Stimulated activated naive B cell treated with anti-CD40 and anti-IgM and Interleukin-4, amounts not matched to agents 10 μg/mL and 1 μg/mL and 100 μg/mL, for 72 hours (primary cell): ENCODE data around the gene UBE2M.
"Not testable (repeated sequence)": the region's sequence is repeated elsewhere in the genome, so short reads cannot be mapped to it uniquely, and the experiment has no call there.

Experiments used
- ATAC-seq, 2 donors: fragments of 150-1000 bp; cut with Tn5 transposase; replicated peaks; 2 replicates each; pipeline ENCODE4 v1.10.0; 2021; ENCODE audit warnings: moderate library complexity in 1 of 2
- DNase-seq: peaks from one replicate; pipeline ENCODE4 v3.0.0; 2021
- H3K27ac Mint-ChIP-seq: one replicate; pipeline ENCODE4 v1.8.0; 2022; ENCODE audit warnings: mild to moderate bottlenecking, mixed read lengths
- H3K27me3 Mint-ChIP-seq, 2 donors: one replicate each; pipeline ENCODE4 v1.8.0; 2022; ENCODE audit warnings: mixed read lengths in 2 of 2
- H3K36me3 Mint-ChIP-seq, 2 donors: one replicate each; pipeline ENCODE4 v1.8.0; 2022; ENCODE audit warnings: mixed read lengths in 2 of 2, mild to moderate bottlenecking in 1 of 2
- H3K4me1 Mint-ChIP-seq, 2 donors: one replicate each; pipeline ENCODE4 v1.8.0; 2022; ENCODE audit warnings: mixed read lengths in 2 of 2, mild to moderate bottlenecking in 1 of 2
- H3K4me3 Mint-ChIP-seq, 2 donors: one replicate each; pipeline ENCODE4 v1.8.0; 2022; ENCODE audit warnings: mild to moderate bottlenecking in 2 of 2, mixed read lengths in 2 of 2, moderate library complexity in 1 of 2
- H3K9me3 Mint-ChIP-seq, 2 donors: one replicate each; pipeline ENCODE4 v1.8.0; 2022; ENCODE audit warnings: mixed read lengths in 2 of 2, mild to moderate bottlenecking in 1 of 2

Gene UBE2M

DNA sequence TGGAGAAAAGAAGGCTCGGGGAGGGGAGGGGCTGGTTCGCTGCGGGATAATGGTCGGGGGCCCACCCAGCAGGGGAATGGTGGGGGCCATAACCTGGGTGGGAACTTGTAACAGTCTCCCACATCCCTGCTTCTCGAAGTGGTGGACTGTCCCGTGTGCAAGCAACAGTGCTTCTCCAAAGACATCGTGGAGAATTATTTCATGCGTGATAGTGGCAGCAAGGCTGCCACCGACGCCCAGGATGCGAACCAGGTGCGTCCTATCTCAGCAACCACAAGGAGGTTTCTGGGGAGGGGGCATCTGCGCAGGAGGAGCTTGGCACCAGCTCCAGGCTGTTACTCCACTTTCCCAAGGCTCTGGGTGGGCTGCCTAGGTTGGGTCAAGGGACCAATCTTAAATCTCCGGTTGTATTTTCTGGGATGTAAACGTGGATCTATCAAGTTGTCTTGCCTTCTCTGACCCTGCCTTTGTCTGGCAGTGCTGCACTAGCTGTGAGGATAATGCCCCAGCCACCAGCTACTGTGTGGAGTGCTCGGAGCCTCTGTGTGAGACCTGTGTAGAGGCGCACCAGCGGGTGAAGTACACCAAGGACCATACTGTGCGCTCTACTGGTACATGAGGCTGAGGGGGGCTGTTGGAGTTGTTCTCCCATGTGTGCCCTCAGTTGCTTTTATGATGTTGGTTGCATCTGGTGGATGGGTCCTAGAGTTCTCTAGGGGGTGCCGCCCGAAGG, 13.0 kb downstream of the UBE2M start:
- DNase-seq (no peak), ATAC-seq (no peak)
- H3K27me3 Mint-ChIP-seq: peaks cover 6 to 12% of the 10 kb centered on the region in 2 donors
- H3K4me3 Mint-ChIP-seq: peak overlapping the region; percentile 91
- peaks cover 39 to 46% of the 10 kb centered on the region in 2 donors for H3K36me3 Mint-ChIP-seq
- peaks cover 34 to 50% of the 10 kb centered on the region in 2 donors for H3K4me1 Mint-ChIP-seq
- H3K27ac Mint-ChIP-seq: peak overlapping the region; percentile 87
- no peaks in the 10 kb centered on the region for H3K9me3 Mint-ChIP-seq

DNA sequence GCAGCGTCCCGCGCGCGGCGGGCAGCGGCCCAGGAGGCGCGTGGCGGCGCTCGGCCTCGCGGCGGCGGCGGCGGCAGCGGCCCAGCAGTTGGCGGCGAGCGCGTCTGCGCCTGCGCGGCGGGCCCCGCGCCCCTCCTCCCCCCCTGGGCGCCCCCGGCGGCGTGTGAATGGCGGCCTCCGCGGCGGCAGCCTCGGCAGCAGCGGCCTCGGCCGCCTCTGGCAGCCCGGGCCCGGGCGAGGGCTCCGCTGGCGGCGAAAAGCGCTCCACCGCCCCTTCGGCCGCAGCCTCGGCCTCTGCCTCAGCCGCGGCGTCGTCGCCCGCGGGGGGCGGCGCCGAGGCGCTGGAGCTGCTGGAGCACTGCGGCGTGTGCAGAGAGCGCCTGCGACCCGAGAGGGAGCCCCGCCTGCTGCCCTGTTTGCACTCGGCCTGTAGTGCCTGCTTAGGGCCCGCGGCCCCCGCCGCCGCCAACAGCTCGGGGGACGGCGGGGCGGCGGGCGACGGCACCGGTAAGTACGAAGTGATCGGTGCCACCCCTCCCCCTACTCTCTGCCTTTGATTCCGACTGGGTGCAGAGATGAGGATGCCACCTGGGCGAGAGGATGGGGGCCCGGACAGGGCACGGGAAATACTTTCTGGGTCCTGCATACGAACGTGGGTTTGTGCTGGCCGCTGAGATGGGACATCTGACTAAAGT, 13.7 kb downstream of the UBE2M start:
- peak overlapping the region; percentile 91 for H3K4me3 Mint-ChIP-seq
- H3K27me3 Mint-ChIP-seq: peaks cover 9 to 14% of the 10 kb centered on the region in 2 donors
- H3K27ac Mint-ChIP-seq: peak overlapping the region; percentile 94
- peaks cover 35 to 41% of the 10 kb centered on the region in 2 donors for H3K36me3 Mint-ChIP-seq
- ATAC-seq: peak; percentile 52 to 62
- no peaks in the 10 kb centered on the region for H3K9me3 Mint-ChIP-seq
- no peak for DNase-seq
- H3K4me1 Mint-ChIP-seq: peaks cover 31 to 44% of the 10 kb centered on the region in 2 donors

DNA sequence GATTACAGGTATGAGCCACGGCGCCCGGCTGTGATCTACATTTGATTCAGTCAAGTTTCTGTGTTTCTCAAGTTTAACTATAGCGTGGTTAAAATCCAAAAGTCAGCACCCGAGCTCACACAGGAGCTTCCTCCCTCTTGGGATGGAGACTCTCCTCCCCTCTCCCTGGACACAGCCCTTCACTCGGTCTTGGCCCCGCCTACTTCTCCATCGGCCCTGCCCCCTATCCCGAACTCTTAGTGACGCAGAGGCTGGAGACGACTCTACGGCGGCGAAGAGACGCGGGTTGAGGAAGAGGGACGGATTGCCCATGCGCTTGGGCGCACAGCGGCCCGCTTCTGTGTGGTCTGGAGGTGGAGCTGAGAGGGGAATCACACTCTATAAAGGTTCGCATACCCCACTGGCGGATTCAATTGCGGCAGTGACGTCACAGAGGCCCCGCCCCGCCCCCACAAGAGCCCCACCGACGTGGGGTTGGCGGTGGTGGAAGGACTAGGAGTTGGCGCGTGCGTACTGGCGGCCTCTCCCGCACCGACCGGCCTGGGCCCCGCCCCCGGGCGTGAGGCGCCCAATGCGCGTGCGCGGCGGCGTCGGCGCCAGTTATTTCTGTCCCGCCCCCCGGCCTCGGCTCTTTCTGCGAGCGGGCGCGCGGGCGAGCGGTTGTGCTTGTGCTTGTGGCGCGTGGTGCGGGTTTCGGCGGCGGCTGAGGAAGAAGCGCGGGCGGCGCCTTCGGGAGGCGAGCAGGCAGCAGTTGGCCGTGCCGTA, 14.4 kb downstream of the UBE2M start, which contains the start of gene TRIM28:
Gene TRIM28 (plus strand): TSS at position 239 of the 765 bp plus-strand sequence. CDS start 694 bp downstream, outside the sequence.
- Mint-ChIP-seq H3K27ac (peak within 1 kb of the TSS; percentile 94), H3K9me3 (no peaks in the 10 kb centered on the region), H3K36me3 (peaks cover 35 to 36% of the 10 kb centered on the region in 2 donors), H3K27me3 (peaks cover 16 to 22% of the 10 kb centered on the region in 2 donors), H3K4me3 (peak within 1 kb of the TSS; percentile 91), H3K4me1 (peaks cover 31 to 45% of the 10 kb centered on the region in 2 donors)
- ATAC-seq (peak; percentile 96 to 97), DNase-seq (peak; percentile 100)

DNA sequence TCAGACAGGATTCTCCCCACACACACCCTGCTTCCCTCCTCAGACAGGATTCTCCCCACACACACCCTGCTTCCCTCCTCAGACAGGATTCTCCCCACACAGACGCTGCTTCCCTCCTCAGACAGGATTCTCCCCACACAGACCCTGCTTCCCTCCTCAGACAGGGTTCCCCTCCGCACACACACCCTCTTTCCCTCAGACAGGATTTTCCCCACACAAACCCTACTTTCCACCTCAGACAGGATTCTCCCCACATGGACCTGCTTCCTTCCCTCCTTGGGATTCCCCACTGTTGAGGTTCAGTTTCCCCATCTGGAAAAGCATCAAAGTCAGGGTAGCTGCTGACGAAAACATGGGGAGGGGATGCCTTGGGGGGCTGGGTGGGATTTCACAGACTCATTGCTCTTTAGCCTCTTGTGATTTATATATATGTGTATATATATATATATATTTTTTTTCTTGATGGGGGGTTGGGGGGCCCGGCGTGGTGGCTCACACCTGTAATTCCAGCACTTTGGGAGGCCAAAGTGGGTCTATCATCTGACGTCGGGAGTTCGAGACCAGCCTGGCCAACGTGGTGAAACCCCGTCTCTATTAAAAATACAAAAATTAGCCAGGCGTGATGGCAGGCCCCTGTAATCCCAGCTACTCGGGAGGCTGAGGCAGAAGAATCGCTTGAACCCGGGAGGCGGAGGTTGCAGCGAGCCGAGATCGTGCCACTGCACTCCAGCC, 15.6 kb downstream of the UBE2M start:
- not testable (repeated sequence) for H3K27ac Mint-ChIP-seq, ATAC-seq, H3K9me3 Mint-ChIP-seq

DNA sequence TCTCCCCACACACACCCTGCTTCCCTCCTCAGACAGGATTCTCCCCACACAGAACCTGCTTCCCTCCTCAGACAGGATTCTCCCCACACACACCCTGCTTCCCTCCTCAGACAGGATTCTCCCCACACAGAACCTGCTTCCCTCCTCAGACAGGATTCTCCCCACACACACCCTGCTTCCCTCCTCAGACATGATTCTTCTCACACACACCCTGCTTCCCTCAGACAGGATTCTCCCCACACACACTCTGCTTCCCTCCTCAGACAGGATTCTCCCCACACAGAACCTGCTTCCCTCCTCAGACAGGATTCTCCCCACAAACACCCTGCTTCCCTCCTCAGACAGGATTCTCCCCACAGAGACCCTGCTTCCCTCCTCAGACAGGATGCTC, 19.2 kb downstream of the UBE2M start:
- Mint-ChIP-seq H3K4me1 (peaks cover 17 to 27% of the 10 kb centered on the region in 2 donors), H3K27me3 (peaks cover 35 to 39% of the 10 kb centered on the region in 2 donors), H3K4me3 (peak overlapping the region; percentile 36 to 82)
- not testable (repeated sequence) for H3K9me3 Mint-ChIP-seq, ATAC-seq, DNase-seq, H3K36me3 Mint-ChIP-seq, H3K27ac Mint-ChIP-seq

More for the DNA sequence above, 15.6 kb downstream of the UBE2M start:
- Mint-ChIP-seq H3K27me3 (peaks cover 22 to 26% of the 10 kb centered on the region in 2 donors), H3K36me3 (peaks cover 29 to 31% of the 10 kb centered on the region in 2 donors), H3K4me3 (peak overlapping the region; percentile 1 to 25), H3K4me1 (peaks cover 32 to 50% of the 10 kb centered on the region in 2 donors)
- DNase-seq: not testable (repeated sequence)

DNA sequence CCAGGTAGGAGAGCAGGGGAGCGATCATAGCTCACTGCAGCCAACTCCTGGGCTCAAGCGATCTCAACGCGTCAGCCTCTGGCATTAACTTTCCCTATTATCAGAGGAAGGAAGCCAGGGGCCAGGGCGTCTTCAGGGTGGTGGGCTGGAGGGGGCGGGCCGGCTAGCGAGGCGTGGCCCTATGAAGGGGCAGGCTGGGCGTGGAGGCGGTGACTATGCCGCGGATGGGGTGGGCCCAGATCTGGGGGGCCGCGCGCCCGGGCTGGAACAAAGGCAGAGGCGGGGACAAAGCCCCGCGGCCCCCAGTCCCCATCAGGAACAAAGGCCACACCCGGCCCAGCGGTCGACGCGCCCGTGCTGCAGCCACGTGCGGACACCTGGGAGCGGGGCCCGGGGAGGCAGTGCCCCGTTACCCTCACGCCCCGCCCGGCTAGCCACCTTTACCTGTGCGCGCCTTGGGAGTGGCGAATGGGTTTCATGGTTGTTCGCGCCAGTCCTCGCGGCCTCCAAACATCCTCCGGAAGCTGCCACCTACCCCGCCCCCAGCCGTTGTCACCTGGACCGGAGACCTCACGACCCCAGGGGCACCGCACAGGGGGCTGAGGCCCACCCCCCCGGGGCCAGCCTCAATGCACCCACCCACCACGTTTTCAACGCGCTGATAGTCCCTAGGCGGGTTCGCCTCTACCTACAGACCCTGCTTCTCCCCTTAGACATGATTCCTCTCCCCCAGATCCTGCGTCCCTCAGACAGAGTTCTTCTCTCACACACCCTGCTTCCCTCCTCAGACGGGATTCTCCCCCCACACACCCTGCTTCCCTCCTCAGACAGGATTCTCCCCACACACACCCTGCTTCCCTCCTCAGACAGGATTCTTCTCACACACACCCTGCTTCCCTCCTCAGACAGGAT, 19.9 kb downstream of the UBE2M start:
- ATAC-seq (peak; percentile 65 to 70), DNase-seq (no peak)
- peak overlapping the region; percentile 79 to 82 for H3K4me3 Mint-ChIP-seq
- no peaks in the 10 kb centered on the region for H3K36me3 Mint-ChIP-seq
- H3K27ac Mint-ChIP-seq: peak overlapping the region; percentile 47
- no peaks in the 10 kb centered on the region for H3K9me3 Mint-ChIP-seq
- peaks cover 35 to 39% of the 10 kb centered on the region in 2 donors for H3K27me3 Mint-ChIP-seq
- peaks cover 12 to 21% of the 10 kb centered on the region in 2 donors for H3K4me1 Mint-ChIP-seq

DNA sequence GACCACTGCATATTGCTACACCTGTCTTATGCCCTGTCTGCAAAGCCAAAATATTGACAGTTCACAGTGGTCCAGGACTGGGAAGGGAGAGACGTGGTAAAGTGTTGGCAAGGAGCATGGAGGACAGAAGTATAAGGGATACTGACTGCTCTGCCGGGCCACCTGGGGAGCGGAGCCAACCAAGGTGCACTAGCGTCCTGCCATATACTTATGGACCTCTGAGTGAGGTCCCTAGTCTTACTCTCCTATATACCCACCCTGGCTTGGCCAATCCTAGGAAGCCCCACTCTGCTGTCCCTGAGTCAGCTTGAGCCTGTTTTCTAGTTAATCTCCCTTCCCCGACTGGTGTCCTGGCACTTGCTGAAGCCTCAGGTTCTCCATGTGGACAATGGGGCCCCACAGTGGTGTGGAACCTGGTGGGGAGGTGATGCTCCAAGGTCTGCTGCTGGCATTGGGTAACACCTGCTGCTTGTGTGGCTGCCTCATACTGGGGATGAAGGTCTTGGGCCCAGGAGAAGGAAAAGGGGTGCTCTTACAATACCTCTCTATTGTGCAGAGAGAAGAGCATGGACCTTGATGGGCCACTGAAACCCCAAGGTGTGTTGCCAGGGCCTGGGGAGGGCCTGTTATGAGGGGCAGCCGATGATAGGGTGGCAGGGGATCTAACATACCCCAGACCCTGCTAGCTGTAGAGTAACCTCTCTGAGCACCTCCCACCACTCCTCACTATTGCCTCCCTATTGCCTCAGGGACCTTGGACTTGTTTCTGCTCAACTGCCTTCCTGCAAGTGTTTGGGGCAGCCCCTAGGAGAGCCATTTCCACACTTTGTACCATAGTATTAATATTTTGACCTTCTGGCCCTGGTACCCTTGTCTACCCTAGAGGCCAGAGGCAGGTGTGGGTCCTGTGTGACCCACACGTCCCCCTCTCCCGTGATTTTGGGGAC, 21.3 kb downstream of the UBE2M start:
- H3K36me3 Mint-ChIP-seq: no peaks in the 10 kb centered on the region
- no peak for ATAC-seq
- no peak for DNase-seq
- peak overlapping the region in 1 of 2 donors; percentile 82 for H3K4me3 Mint-ChIP-seq
- no peaks in the 10 kb centered on the region for H3K9me3 Mint-ChIP-seq
- no peak overlapping the region for H3K27ac Mint-ChIP-seq
- H3K27me3 Mint-ChIP-seq: peaks cover 28 to 32% of the 10 kb centered on the region in 2 donors
- H3K4me1 Mint-ChIP-seq: peaks cover 8 to 17% of the 10 kb centered on the region in 2 donors

DNA sequence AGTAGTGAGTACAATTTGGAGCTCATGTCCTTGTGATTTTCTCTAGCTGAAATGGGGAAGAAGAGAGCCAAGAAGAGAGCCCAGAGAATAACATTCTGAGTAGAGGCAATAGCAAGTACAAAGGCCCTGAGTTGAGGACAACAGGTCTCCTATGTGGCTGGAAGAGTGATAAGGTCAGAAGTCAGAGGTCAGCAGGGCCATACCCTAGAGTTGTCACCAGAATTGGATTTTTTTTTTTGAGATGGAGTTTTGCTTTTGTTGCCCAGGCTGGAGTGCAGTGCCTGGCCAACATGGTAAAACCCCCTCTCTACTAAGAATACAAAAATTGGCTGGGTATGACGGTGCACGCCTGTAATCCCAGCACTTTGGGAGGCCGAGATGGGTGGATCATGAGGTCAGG, 22.6 kb downstream of the UBE2M start:
- Mint-ChIP-seq H3K27me3 (peaks cover 27 to 28% of the 10 kb centered on the region in 2 donors), H3K27ac (no peak overlapping the region), H3K36me3 (no peaks in the 10 kb centered on the region), H3K9me3 (no peaks in the 10 kb centered on the region), H3K4me3 (no peak overlapping the region), H3K4me1 (peaks cover 13 to 29% of the 10 kb centered on the region in 2 donors)
- no peak for DNase-seq
- ATAC-seq: no peak

DNA sequence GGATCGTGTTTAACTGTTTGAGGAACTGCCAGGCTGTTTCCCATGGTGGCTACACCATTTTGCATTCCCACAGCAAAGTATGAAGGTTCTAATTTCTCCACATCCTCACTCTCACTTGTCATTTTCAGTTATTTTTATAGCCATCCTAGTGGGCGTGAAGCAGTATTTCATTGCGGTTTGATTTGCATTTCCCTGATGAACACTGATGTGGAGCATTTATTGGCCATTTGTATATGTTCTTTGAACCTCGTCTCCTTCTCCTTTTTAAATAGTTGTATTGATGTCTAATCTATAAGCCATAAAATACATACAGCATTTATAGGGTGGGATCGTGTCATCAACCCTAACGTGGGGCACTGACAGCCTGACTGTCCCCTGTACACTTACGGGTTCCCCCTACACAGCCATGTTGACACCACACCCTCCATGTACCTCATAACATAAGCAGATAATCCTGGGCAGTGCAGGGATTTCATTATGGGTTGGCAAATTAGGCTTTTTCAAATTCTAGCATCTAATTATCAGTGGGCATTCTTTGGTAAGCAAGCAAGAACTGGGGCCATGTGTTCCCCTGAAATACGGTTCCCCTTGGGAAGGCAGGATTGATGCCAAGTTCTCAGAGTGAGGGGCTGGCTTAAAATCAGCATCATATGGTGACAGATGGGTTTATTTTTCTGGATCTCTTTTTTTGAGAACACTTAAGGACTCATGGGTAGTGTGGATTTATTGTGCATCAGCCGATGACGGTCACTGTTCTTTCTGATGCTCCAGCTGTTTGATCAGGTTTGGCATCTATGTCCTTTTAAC, 27.2 kb downstream of the UBE2M start:
- peak in 1 of 2 donors; percentile 36 for ATAC-seq
- Mint-ChIP-seq H3K27ac (no peak overlapping the region), H3K27me3 (peaks cover 8 to 10% of the 10 kb centered on the region in 2 donors), H3K4me1 (peaks cover 5 to 16% of the 10 kb centered on the region in 2 donors), H3K36me3 (no peaks in the 10 kb centered on the region), H3K9me3 (no peaks in the 10 kb centered on the region), H3K4me3 (no peak overlapping the region)
- no peak for DNase-seq

DNA sequence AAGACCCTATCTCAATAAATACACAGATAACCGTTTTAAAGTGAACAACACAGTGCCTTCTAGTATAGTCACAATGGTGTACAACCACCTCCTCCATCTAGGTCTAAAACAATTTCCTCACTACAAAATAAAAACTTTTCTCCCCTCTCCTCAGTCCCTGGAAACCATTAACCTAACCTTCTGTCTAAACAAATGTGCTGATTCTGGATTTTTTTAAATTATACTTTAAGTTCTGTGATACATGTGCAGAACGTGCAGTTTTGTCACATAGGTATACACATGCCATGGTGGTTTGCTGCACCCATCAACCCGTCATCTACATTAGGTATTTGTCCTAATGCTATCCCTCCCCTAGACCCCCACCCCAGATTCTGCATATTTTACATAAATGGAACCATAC, 29.0 kb downstream of the UBE2M start:
- Mint-ChIP-seq H3K4me3 (no peak overlapping the region), H3K36me3 (no peaks in the 10 kb centered on the region), H3K4me1 (peaks cover 5 to 16% of the 10 kb centered on the region in 2 donors), H3K9me3 (no peaks in the 10 kb centered on the region), H3K27me3 (peaks cover 0 to 5% of the 10 kb centered on the region in 2 donors), H3K27ac (no peak overlapping the region)
- DNase-seq: no peak
- no peak for ATAC-seq

DNA sequence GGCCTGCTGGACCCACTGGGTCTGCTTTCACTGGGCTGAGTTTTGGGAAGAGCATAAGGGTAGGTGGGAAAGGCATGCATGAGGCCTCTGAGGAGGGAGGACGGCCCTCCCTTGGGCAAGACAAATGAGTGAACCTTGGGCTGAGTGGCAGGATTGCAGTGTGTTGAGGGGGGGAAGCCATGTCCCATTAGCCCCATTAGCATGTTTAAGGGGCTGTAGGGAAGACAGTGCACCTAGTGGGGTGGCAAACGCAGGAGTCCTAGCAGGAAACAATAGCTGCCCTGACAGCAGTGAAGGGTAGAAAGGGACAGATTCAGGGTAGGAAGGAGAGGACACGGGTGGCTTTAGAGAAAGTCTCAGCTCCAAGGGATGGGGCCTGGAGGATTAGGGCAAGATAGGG, 35.7 kb downstream of the UBE2M start:
- no peak overlapping the region for H3K27ac Mint-ChIP-seq
- no peak overlapping the region for H3K4me3 Mint-ChIP-seq
- H3K4me1 Mint-ChIP-seq: peaks cover 20 to 30% of the 10 kb centered on the region in 2 donors
- no peak for DNase-seq
- peaks cover 2 to 11% of the 10 kb centered on the region in 2 donors for H3K36me3 Mint-ChIP-seq
- H3K27me3 Mint-ChIP-seq: peaks cover 0 to 5% of the 10 kb centered on the region in 2 donors
- no peak for ATAC-seq
- no peaks in the 10 kb centered on the region for H3K9me3 Mint-ChIP-seq
